SK-N-SH (cell line): ENCODE measurements around the gene LMF1. TPM values are rescaled to one million over a fixed set of nuclear protein-coding genes. Genes with fewer than 3 reads are reported as not detected.

ENCODE experiments used
- CTCF ChIA-PET: fragments of 300-600, 350-600 bp; formaldehyde crosslinking; extraction: SDS; loops from one replicate; lab custom pipeline; 2021; lab: Yijun Ruan, JAX
- POLR2A ChIA-PET: fragments of 350-600 bp; sonication (Branson Sonifier 250); formaldehyde crosslinking; extraction: SDS; loops from one replicate; lab custom pipeline; 2020; ENCODE audit warnings: antibody characterized with exemption, inconsistent platforms; lab: Yijun Ruan, JAX
- DNase-seq: peaks from one replicate; pipeline ENCODE4 v3.0.0; 2012
- H2AFZ ChIP-seq: fragments of 200-600 bp; sonication (generic); 2 replicates; pipeline ENCODE4 v1.8.1; 2016; ENCODE audit warnings: antibody characterized with exemption, mild to moderate bottlenecking, low read depth
- H3F3A ChIP-seq: fragments of 200-600 bp; sonication (generic); replicated peaks from 2 replicates; pipeline ENCODE3; 2016; ENCODE audit warnings: antibody characterized with exemption, mild to moderate bottlenecking; ENCODE audit not compliant: insufficient read depth
- H3K27ac ChIP-seq, 2 experiments: fragments of 200-500 bp in 1 of 2; fragments of 200-600 bp in 1 of 2; sonication (Bioruptor generic) in 1 of 2; sonication (generic), shearing (Covaris generic) in 1 of 2; 2 replicates each; pipeline versions ENCODE4 v1.5.1 to v1.6.1; 2014 to 2016; ENCODE audit warnings: low read depth in 2 of 2, inconsistent platforms in 1 of 2, low read length in 1 of 2, mild to moderate bottlenecking in 1 of 2, mixed read lengths in 1 of 2
- H3K27me3 ChIP-seq: fragments of 200-600 bp; sonication (generic), shearing (Covaris generic); 2 replicates; pipeline ENCODE4 v1.6.1; 2016; ENCODE audit warnings: mixed run types; ENCODE audit not compliant: insufficient read depth
- H3K36me3 ChIP-seq, 2 experiments: fragments of 200-500 bp in 1 of 2; fragments of 200-600 bp in 1 of 2; sonication (Bioruptor generic) in 1 of 2; sonication (generic) in 1 of 2; replicated peaks in 1 of 2; 2 replicates each; pipeline versions ENCODE3 to v1.5.1; 2014 to 2016; ENCODE audit warnings: low read length in 1 of 2, mild to moderate bottlenecking in 1 of 2; ENCODE audit not compliant: insufficient read depth in 2 of 2, control insufficient read depth in 1 of 2
- H3K4me1 ChIP-seq, 2 experiments: fragments of 200-500 bp in 1 of 2; fragments of 200-600 bp in 1 of 2; sonication (Bioruptor generic) in 1 of 2; sonication (generic), shearing (Covaris generic) in 1 of 2; 2 replicates each; pipeline versions ENCODE4 v1.5.1 to v1.6.1; 2014 to 2016; ENCODE audit warnings: low read depth in 1 of 2, low read length in 1 of 2, mixed run types in 1 of 2; ENCODE audit not compliant: insufficient read depth in 2 of 2, control insufficient read depth in 1 of 2
- H3K4me2 ChIP-seq: fragments of 200-600 bp; sonication (generic), shearing (Covaris generic); 2 replicates; pipeline ENCODE4 v1.6.1; 2017; ENCODE audit warnings: mixed run types
- H3K4me3 ChIP-seq, 2 experiments: fragments of 200-500 bp in 1 of 2; fragments of 200-600 bp in 1 of 2; sonication (Bioruptor generic) in 1 of 2; sonication (generic), shearing (Covaris generic) in 1 of 2; 2 replicates each; pipeline versions ENCODE4 v1.5.1 to v1.8.1; 2014 to 2016; ENCODE audit warnings: low read depth in 2 of 2, inconsistent platforms in 1 of 2, low read length in 1 of 2, mild to moderate bottlenecking in 1 of 2, mixed read lengths in 1 of 2, moderate library complexity in 1 of 2
- H3K79me2 ChIP-seq: fragments of 200-600 bp; sonication (generic); 2 replicates; pipeline ENCODE4 v1.8.1; 2017; ENCODE audit warnings: mild to moderate bottlenecking; ENCODE audit not compliant: insufficient read depth
- H3K9ac ChIP-seq: fragments of 200-600 bp; sonication (generic); 2 replicates; pipeline ENCODE4 v1.6.1; 2017; ENCODE audit warnings: mixed run types
- H3K9me2 ChIP-seq: fragments of 200-600 bp; sonication (generic); 2 replicates; pipeline ENCODE4 v1.6.1; 2017; ENCODE audit warnings: mixed run types
- H3K9me3 ChIP-seq: fragments of 200-600 bp; sonication (generic); 2 replicates; pipeline ENCODE4 v1.6.1; 2017; ENCODE audit warnings: mixed run types, mild to moderate bottlenecking, moderate library complexity
- H4K20me1 ChIP-seq: fragments of 200-600 bp; sonication (generic); 2 replicates; pipeline ENCODE4 v1.6.1; 2017; ENCODE audit warnings: mild to moderate bottlenecking, mixed run types; ENCODE audit not compliant: insufficient read depth
- MEF2A ChIP-seq: IDR thresholded peaks from 2 replicates; pipeline ENCODE4 v1.4.0; 2012; ENCODE audit warnings: low read depth, borderline replicate concordance
- NFIC ChIP-seq: IDR thresholded peaks from 2 replicates; pipeline ENCODE4 v1.4.0; 2012; ENCODE audit warnings: borderline replicate concordance
- PBX3 ChIP-seq: IDR thresholded peaks from 2 replicates; pipeline ENCODE4; 2012
- RAD21 ChIP-seq: IDR thresholded peaks from 2 replicates; pipeline ENCODE4 v1.6.1; 2012; ENCODE audit warnings: mild to moderate bottlenecking, low read length
- RCOR1 ChIP-seq: fragments of 150-350 bp; IDR thresholded peaks from 2 replicates; pipeline ENCODE4 v1.6.1; 2017; ENCODE audit warnings: antibody characterized with exemption, low read length
- TCF12 ChIP-seq: IDR thresholded peaks from 2 replicates; pipeline ENCODE4 v1.4.0; 2012
- USF1 ChIP-seq: IDR thresholded peaks from 2 replicates; pipeline ENCODE4 v1.4.0; 2012; ENCODE audit warnings: low read depth, borderline replicate concordance
- USF2 ChIP-seq: fragments of 150-350 bp; IDR thresholded peaks from 2 replicates; pipeline ENCODE4 v1.6.1; 2017; ENCODE audit warnings: antibody characterized with exemption, low read length, low read depth, borderline replicate concordance
- YY1 ChIP-seq: IDR thresholded peaks from 2 replicates; pipeline ENCODE4 v1.4.0; 2012; ENCODE audit warnings: low read depth, mild to moderate bottlenecking
- ZBTB33 ChIP-seq: IDR thresholded peaks from 2 replicates; pipeline ENCODE4 v1.4.0; 2012; ENCODE audit warnings: low read depth, borderline replicate concordance
- WGBS: methylation state at CpG from one replicate; pipeline ENCODE4 v1.1.6; 2017; ENCODE audit warnings: low lambda C conversion rate; 5-methylcytosine and 5-hydroxymethylcytosine counted together
- polyA plus RNA-seq, 3 experiments: library from polyadenylated mRNA; depleted of rRNA; stranded (reverse); fragments of >200 nt; gene quantifications; 2 replicates each; pipeline ENCODE4 v1.2.3, GENCODE V29; 2012

Gene LMF1
- polyA plus RNA-seq, 1 of the 3 experiments (the other 2 are of a cell fraction) = 5.7 TPM

- H2AFZ ChIP-seq = no peak overlapping the region
- no peaks in the 10 kb centered on the region for H3K9me3 ChIP-seq
- H3K27ac ChIP-seq = no peak overlapping the region
- 74% methylated on average over 11 of the region's 11 CpGs for WGBS
- H3K4me3 ChIP-seq = no peak overlapping the region
- peaks cover 0 to 15% of the 10 kb centered on the region in 2 experiments; a peak in 1 of 4 replicates for H3K4me1 ChIP-seq
- H3K9me2 ChIP-seq = no peaks in the 10 kb centered on the region
- H3K27me3 ChIP-seq = no peaks in the 10 kb centered on the region
- no peak for DNase-seq
- ChIA-PET POLR2A (no interaction called here), CTCF (interaction anchor here (0.5 kb wide), 1 partner anchor 421 kb away, joined by 3 read pairs; no protein-coding TSS in a partner anchor)
- no peaks in the 10 kb centered on the region for H4K20me1 ChIP-seq
- no peaks in the 10 kb centered on the region for H3K79me2 ChIP-seq
- H3K36me3 ChIP-seq = no peaks in the 10 kb centered on the region
- H3F3A ChIP-seq = peaks cover 2% of the 10 kb centered on the region
- no peak overlapping the region for H3K9ac ChIP-seq
- H3K4me2 ChIP-seq = no peak overlapping the region
- no peak for TF ChIP-seq YY1
- TF ChIP-seq, all 33 proteins: peak for 0
Measured at GRCh38 chr16:901149-901548, 69.6 kb downstream of the LMF1 start.

GRCh38 chr16:900211-900610 is 70.6 kb downstream of the LMF1 start:
- 92% methylated on average over 7 of the region's 7 CpGs for WGBS
- Histone ChIP-seq H3K9ac (no peak overlapping the region), H3F3A (peaks cover 2% of the 10 kb centered on the region), H3K27ac (no peak overlapping the region), H3K9me2 (no peaks in the 10 kb centered on the region), H3K4me3 (no peak overlapping the region), H3K4me1 (peaks cover 0 to 15% of the 10 kb centered on the region in 2 experiments; a peak in 1 of 4 replicates), H4K20me1 (no peaks in the 10 kb centered on the region), H2AFZ (no peak overlapping the region), H3K36me3 (no peaks in the 10 kb centered on the region), H3K9me3 (no peaks in the 10 kb centered on the region), H3K79me2 (no peaks in the 10 kb centered on the region), H3K4me2 (no peak overlapping the region), H3K27me3 (no peaks in the 10 kb centered on the region)
- TF ChIP-seq ZBTB33 = no peak
- no peak for TF ChIP-seq RAD21
- no peak for TF ChIP-seq MEF2A
- TF ChIP-seq NFIC = no peak
- CTCF ChIA-PET = interaction anchor here (0.7 kb wide), 1 partner anchor 157 kb away, joined by 4 read pairs; no protein-coding TSS in a partner anchor
- POLR2A ChIA-PET = no interaction called here
- DNase-seq = no peak

- Histone ChIP-seq H3K9ac (no peak overlapping the region), H3K79me2 (no peaks in the 10 kb centered on the region), H3K36me3 (no peaks in the 10 kb centered on the region), H3K9me3 (no peaks in the 10 kb centered on the region), H4K20me1 (no peaks in the 10 kb centered on the region), H3K4me2 (no peak overlapping the region), H3K4me3 (no peak overlapping the region), H3F3A (peaks cover 2% of the 10 kb centered on the region), H2AFZ (no peak overlapping the region), H3K4me1 (peaks cover 0 to 15% of the 10 kb centered on the region in 2 experiments; a peak in 1 of 4 replicates), H3K27ac (no peak overlapping the region), H3K9me2 (no peaks in the 10 kb centered on the region), H3K27me3 (no peaks in the 10 kb centered on the region)
- CTCF ChIA-PET = no interaction called here
- DNase-seq = no peak
- WGBS = 81% methylated on average over 23 of the region's 24 CpGs
- POLR2A ChIA-PET = no interaction called here
- TF ChIP-seq RCOR1 (no peak), PBX3 (no peak), NFIC (no peak), YY1 (no peak), USF1 (no peak), USF2 (no peak), TCF12 (no peak), ZBTB33 (no peak)
Measured at GRCh38 chr16:899683-900060, 71.1 kb downstream of the LMF1 start.
